ENCODE measurements around the gene TRIM28.

- TF ChIP-seq CTCF (IDR thresholded peaks at IDR 0.05; ENCODE audit: poor library complexity) (no peak), EZH2 (IDR thresholded peaks at IDR 0.05; ENCODE audit: borderline replicate concordance) (no peak), EZH2phosphoT487 (IDR thresholded peaks at IDR 0.05; ENCODE audit: low read depth, severe bottlenecking, unreplicated experiment) (no peak)
These were observed 6.7 kb upstream of the TRIM28 start for GRCh38 chr19:58536852-58537798.

Measured in hepatocyte (in vitro differentiated cells).